PC-9 (cell line): ENCODE measurements around the gene PDF. TPM values are rescaled to one million over a fixed set of nuclear protein-coding genes. Genes with fewer than 3 reads are reported as not detected.

ENCODE experiments used
- BruUV-seq: library from RNA; stranded (reverse); fragments of 400-500 nt; replicated peaks from 2 replicates; lab custom pipeline; 2021; lab: Mats Ljungman, UMichigan
- CTCF ChIA-PET: fragments of 300-600 bp; sonication (Branson Sonifier 250); formaldehyde crosslinking; loops from one replicate; lab custom pipeline; 2022; ENCODE audit warnings: antibody characterized with exemption; lab: Charles Lee
- POLR2A ChIA-PET: fragments of 300-600 bp; sonication (Branson Sonifier 250); formaldehyde crosslinking; loops from one replicate; lab custom pipeline; 2022; ENCODE audit warnings: antibody characterized with exemption; ENCODE audit not compliant: unreplicated experiment; lab: Charles Lee
- DNase-seq, 2 experiments: peaks; one replicate each; pipeline versions ENCODE4 v3.0.0 to v3.0.0-alpha.2; 2015 to 2022; ENCODE audit warnings: mixed read lengths in 1 of 2
- H2AFZ ChIP-seq: fragments of 200-600 bp; sonication (generic); 2 replicates; pipeline ENCODE4 v1.8.1; 2017; ENCODE audit warnings: antibody characterized with exemption
- H3F3A ChIP-seq: fragments of 200-600 bp; sonication (generic); 2 replicates; pipeline ENCODE4 v1.8.1; 2017; ENCODE audit warnings: antibody characterized with exemption, mild to moderate bottlenecking, low read depth; ENCODE audit not compliant: insufficient read depth
- H3K27ac ChIP-seq: fragments of 200-600 bp; sonication (generic); 2 replicates; pipeline ENCODE4 v1.6.1; 2016; ENCODE audit warnings: mixed run types
- H3K27me3 ChIP-seq: fragments of 200-600 bp; sonication (generic); 2 replicates; pipeline ENCODE4 v1.6.1; 2016; ENCODE audit warnings: low read depth, mixed run types; ENCODE audit not compliant: insufficient read depth
- H3K36me3 ChIP-seq: fragments of 200-600 bp; sonication (generic); 2 replicates; pipeline ENCODE4 v1.6.1; 2016; ENCODE audit warnings: low read depth, mixed run types
- H3K4me1 ChIP-seq: fragments of 200-600 bp; sonication (generic); replicated peaks from 2 replicates; pipeline ENCODE4 v1.6.1; 2016; ENCODE audit warnings: mixed run types; ENCODE audit not compliant: insufficient read depth
- H3K4me2 ChIP-seq: fragments of 200-600 bp; sonication (generic); 2 replicates; pipeline ENCODE4 v1.6.1; 2017; ENCODE audit warnings: mixed run types
- H3K4me3 ChIP-seq: fragments of 200-600 bp; sonication (generic); 2 replicates; pipeline ENCODE4 v1.6.1; 2016; ENCODE audit warnings: mixed run types
- H3K79me2 ChIP-seq: fragments of 200-600 bp; sonication (generic); 2 replicates; pipeline ENCODE4 v1.6.1; 2017; ENCODE audit warnings: low read depth, mixed run types
- H3K9me2 ChIP-seq: fragments of 200-600 bp; sonication (generic); 2 replicates; pipeline ENCODE4 v1.8.1; 2017; ENCODE audit warnings: mild to moderate bottlenecking; ENCODE audit not compliant: insufficient read depth
- H3K9me3 ChIP-seq: fragments of 200-600 bp; sonication (generic); 2 replicates; pipeline ENCODE4 v1.8.1; 2016; ENCODE audit warnings: low read depth; ENCODE audit not compliant: insufficient read depth
- H4K20me1 ChIP-seq: fragments of 200-600 bp; sonication (generic); 2 replicates; pipeline ENCODE4 v1.8.1; 2017; ENCODE audit not compliant: insufficient read depth
- EZH2 ChIP-seq: fragments of 200-600 bp; sonication (generic); IDR thresholded peaks from 2 replicates; pipeline ENCODE4 v1.8.0; 2017; ENCODE audit warnings: antibody characterized with exemption, low read depth
- intact Hi-C: fragments of 100-400 bp; cut with micrococcal nuclease; formaldehyde crosslinking; loops from one replicate; pipeline ENCODE4 v1.10.0; 2022; ENCODE audit not compliant: unreplicated experiment
- total RNA-seq: library from RNA; stranded (reverse); gene quantifications from 2 replicates; pipeline ENCODE4 v1.2.3, GENCODE V29; 2021
- TF ChIP-seq, protein P1 (sequence below): fragments of 200-600 bp; sonication (generic); conservative IDR thresholded peaks from 2 replicates; pipeline ENCODE4 v1.6.1; 2017; ENCODE audit warnings: mixed run types, antibody characterized with exemption, mild to moderate bottlenecking, moderate library complexity

PDF gene
- total RNA-seq, 1 experiment from 2014 or later, result 16.7 TPM

DNA sequence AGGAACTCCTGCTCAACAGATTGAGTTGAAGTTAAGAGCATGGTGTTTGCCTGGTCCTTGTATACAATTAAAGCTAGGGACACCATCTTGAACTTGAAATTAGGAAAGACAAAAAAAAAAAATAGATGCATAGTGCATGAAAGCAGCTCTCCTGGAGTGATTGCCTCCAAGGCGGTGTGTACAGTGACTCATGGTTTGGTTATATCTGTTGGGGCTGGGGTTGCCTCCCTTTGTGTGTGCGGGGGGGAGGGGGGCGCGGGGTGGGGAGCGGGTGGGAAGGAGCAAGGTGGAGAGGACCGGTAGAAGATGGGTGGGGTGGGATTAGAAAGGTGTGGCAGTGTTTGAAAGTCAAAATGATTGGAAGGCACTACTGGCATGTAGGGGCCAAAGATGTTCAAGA, 17.8 kb upstream of the PDF start:
- CTCF ChIA-PET, result no interaction called here
- no peak overlapping the region for H3K27ac ChIP-seq
- POLR2A ChIA-PET, result interaction anchor here (0.7 kb wide), 1 partner anchor 162 kb away, joined by 4 read pairs; no protein-coding TSS in a partner anchor
- TF ChIP-seq, protein P1, sequence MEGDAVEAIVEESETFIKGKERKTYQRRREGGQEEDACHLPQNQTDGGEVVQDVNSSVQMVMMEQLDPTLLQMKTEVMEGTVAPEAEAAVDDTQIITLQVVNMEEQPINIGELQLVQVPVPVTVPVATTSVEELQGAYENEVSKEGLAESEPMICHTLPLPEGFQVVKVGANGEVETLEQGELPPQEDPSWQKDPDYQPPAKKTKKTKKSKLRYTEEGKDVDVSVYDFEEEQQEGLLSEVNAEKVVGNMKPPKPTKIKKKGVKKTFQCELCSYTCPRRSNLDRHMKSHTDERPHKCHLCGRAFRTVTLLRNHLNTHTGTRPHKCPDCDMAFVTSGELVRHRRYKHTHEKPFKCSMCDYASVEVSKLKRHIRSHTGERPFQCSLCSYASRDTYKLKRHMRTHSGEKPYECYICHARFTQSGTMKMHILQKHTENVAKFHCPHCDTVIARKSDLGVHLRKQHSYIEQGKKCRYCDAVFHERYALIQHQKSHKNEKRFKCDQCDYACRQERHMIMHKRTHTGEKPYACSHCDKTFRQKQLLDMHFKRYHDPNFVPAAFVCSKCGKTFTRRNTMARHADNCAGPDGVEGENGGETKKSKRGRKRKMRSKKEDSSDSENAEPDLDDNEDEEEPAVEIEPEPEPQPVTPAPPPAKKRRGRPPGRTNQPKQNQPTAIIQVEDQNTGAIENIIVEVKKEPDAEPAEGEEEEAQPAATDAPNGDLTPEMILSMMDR, result no peak
- no peak for TF ChIP-seq EZH2
- H3K79me2 ChIP-seq, result no peaks in the 10 kb centered on the region
- no peaks in the 10 kb centered on the region for H3K9me3 ChIP-seq
- H3F3A ChIP-seq, result peaks cover 19% of the 10 kb centered on the region
- BruUV-seq, result no TSS peak
- no peak overlapping the region for H3K4me2 ChIP-seq
- no peaks in the 10 kb centered on the region for H3K27me3 ChIP-seq
- no peak overlapping the region for H2AFZ ChIP-seq
- no peak overlapping the region for H3K4me3 ChIP-seq
- no peak for DNase-seq
- no peaks in the 10 kb centered on the region for H4K20me1 ChIP-seq
- no peaks in the 10 kb centered on the region for H3K9me2 ChIP-seq
- intact Hi-C loops, result no loop called here
- no peaks in the 10 kb centered on the region for H3K4me1 ChIP-seq
- 0 out of 2 replicates have a peak, but pooled peaks cover 2% of the 10 kb centered on the region for H3K36me3 ChIP-seq

- no TSS peak for BruUV-seq
- no peak overlapping the region for H3K4me3 ChIP-seq
- no peaks in the 10 kb centered on the region for H3K9me2 ChIP-seq
- H3K36me3 ChIP-seq, result peaks cover 10% of the 10 kb centered on the region; the same call in 1 of the 2 replicates
- H3K27ac ChIP-seq, result no peak overlapping the region
- intact Hi-C loops, result no loop called here
- 0 out of 2 replicates have a peak, but pooled peaks cover 4% of the 10 kb centered on the region for H4K20me1 ChIP-seq
- H3F3A ChIP-seq, result peaks cover 30% of the 10 kb centered on the region
- no peak overlapping the region for H3K4me2 ChIP-seq
- no peak for DNase-seq
- no peaks in the 10 kb centered on the region for H3K27me3 ChIP-seq
- TF ChIP-seq EZH2, result no peak
- TF ChIP-seq, protein P1, result no peak
- peaks cover 6% of the 10 kb centered on the region for H3K79me2 ChIP-seq
- ChIA-PET CTCF (no interaction called here), POLR2A (no interaction called here)
- H3K4me1 ChIP-seq, result no peaks in the 10 kb centered on the region
- no peaks in the 10 kb centered on the region for H3K9me3 ChIP-seq
- no peak overlapping the region for H2AFZ ChIP-seq
Measured at GRCh38 chr16:69346683-69347082, 16.3 kb upstream of the PDF start.

GRCh38 chr16:69345923-69346322, 15.5 kb upstream of the PDF start:
- Histone ChIP-seq H4K20me1 (0 out of 2 replicates have a peak, but pooled peaks cover 4% of the 10 kb centered on the region), H3K79me2 (peaks cover 14% of the 10 kb centered on the region), H3K4me1 (peaks cover 3% of the 10 kb centered on the region), H3K27me3 (no peaks in the 10 kb centered on the region), H3K9me2 (no peaks in the 10 kb centered on the region), H3F3A (peaks cover 37% of the 10 kb centered on the region), H3K36me3 (peaks cover 17% of the 10 kb centered on the region; the same call in 1 of the 2 replicates), H3K27ac (no peak overlapping the region), H3K4me2 (no peak overlapping the region), H3K4me3 (no peak overlapping the region), H2AFZ (no peak overlapping the region), H3K9me3 (no peaks in the 10 kb centered on the region)
- BruUV-seq, result no TSS peak
- no peak for DNase-seq
- CTCF ChIA-PET, result no interaction called here
- POLR2A ChIA-PET, result no interaction called here
- TF ChIP-seq, protein P1, result no peak
- no peak for TF ChIP-seq EZH2
- intact Hi-C loops, result no loop called here
